ENCODE results near the gene ERP44.

ERP44 gene

GRCh38 chr9:100013573-100013972 is 85.2 kb downstream of the ERP44 start:
- TF ChIP-seq CTCF (IDR thresholded peaks at IDR 0.05; ENCODE audit: borderline replicate concordance, extremely low read depth, low read length, poor library complexity, severe bottlenecking) (no peak), EZH2 (IDR thresholded peaks at IDR 0.05; ENCODE audit: borderline replicate concordance, low read depth, low read length, severe bottlenecking) (no peak)
- no peak for ATAC-seq (ENCODE audit: insufficient read depth, low read depth)

GRCh38 chr9:100012279-100012678 is 86.5 kb downstream of the ERP44 start:
- H3K79me2 ChIP-seq (ENCODE audit: insufficient read depth, low read length) = no peaks in the 10 kb centered on the region
- DNase-seq = no peak
- no peaks in the 10 kb centered on the region for H3K4me1 ChIP-seq (ENCODE audit: insufficient read depth, low read length)
- H3K4me2 ChIP-seq (ENCODE audit: insufficient read depth, low read length) = no peak overlapping the region
- no peaks in the 10 kb centered on the region for H4K20me1 ChIP-seq (ENCODE audit: insufficient read depth, low read length)
- no peak overlapping the region for H3K27ac ChIP-seq (ENCODE audit: low read length)
- no peak overlapping the region for H3K4me3 ChIP-seq (ENCODE audit: low read depth in 1 of 2, low read length in 2 of 2)
- no peaks in the 10 kb centered on the region for H3K27me3 ChIP-seq (ENCODE audit: insufficient read depth, low read length, poor library complexity)
- peaks cover 39% of the 10 kb centered on the region for H3K36me3 ChIP-seq (ENCODE audit: insufficient read depth, low read length)
- no peak overlapping the region for H2AFZ ChIP-seq (ENCODE audit: low read depth, low read length)
- TF ChIP-seq CTCF (IDR thresholded peaks at IDR 0.05; ENCODE audit: borderline replicate concordance, extremely low read depth, low read length, poor library complexity, severe bottlenecking) (no peak), EZH2 (IDR thresholded peaks at IDR 0.05; ENCODE audit: borderline replicate concordance, low read depth, low read length, severe bottlenecking) (no peak)
- no peak overlapping the region for H3K9ac ChIP-seq (ENCODE audit: low read depth, low read length)
- peaks cover 5% of the 10 kb centered on the region for H3K9me3 ChIP-seq (ENCODE audit: insufficient read depth, low read length, severe bottlenecking)
- ATAC-seq (ENCODE audit: insufficient read depth, low read depth) = no peak

More at GRCh38 chr9:100013573-100013972, 85.2 kb downstream of the ERP44 start:
- H4K20me1 ChIP-seq (ENCODE audit: insufficient read depth, low read length) = no peaks in the 10 kb centered on the region
- no peak overlapping the region for H3K4me2 ChIP-seq (ENCODE audit: insufficient read depth, low read length)
- H3K36me3 ChIP-seq (ENCODE audit: insufficient read depth, low read length) = peaks cover 40% of the 10 kb centered on the region
- H3K4me1 ChIP-seq (ENCODE audit: insufficient read depth, low read length) = no peaks in the 10 kb centered on the region
- DNase-seq = no peak
- H3K9ac ChIP-seq (ENCODE audit: low read depth, low read length) = no peak overlapping the region
- no peaks in the 10 kb centered on the region for H3K27me3 ChIP-seq (ENCODE audit: insufficient read depth, low read length, poor library complexity)
- H3K79me2 ChIP-seq (ENCODE audit: insufficient read depth, low read length) = no peaks in the 10 kb centered on the region
- peaks cover 5% of the 10 kb centered on the region for H3K9me3 ChIP-seq (ENCODE audit: insufficient read depth, low read length, severe bottlenecking)
- no peak overlapping the region for H2AFZ ChIP-seq (ENCODE audit: low read depth, low read length)
- no peak overlapping the region for H3K27ac ChIP-seq (ENCODE audit: low read length)
- no peak overlapping the region for H3K4me3 ChIP-seq (ENCODE audit: low read depth in 1 of 2, low read length in 2 of 2)

DNA sequence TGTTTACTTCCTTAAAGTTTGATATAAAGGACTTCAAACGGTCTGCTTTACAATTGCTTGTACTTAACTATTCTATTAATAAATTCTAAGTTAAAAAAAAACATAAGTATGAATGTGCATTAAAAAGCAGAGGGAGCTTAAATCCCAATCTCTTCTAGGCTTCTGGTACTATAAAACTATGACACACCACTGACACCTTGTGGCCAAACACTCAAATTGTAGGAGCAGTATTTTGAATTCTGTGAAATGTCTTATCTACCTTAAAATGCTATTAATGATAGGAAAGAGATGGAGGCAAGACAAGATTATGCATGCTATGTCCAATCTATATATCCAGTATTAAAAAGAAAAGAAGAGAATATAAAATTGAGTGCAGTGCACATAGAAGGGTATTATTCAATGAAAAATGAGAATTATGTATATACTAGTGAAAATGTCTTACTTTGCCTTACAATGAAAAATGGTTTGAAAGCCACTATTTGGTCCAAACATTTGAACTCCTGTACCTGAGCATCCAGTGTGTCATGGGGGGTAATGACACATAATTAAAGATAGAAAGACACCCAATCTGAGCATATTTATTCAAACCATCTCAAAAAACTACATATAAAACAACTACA is 87.6 kb downstream of the ERP44 start:
- no peak overlapping the region for H3K9ac ChIP-seq (ENCODE audit: low read depth, low read length)
- no peak overlapping the region for H2AFZ ChIP-seq (ENCODE audit: low read depth, low read length)
- peaks cover 5% of the 10 kb centered on the region for H3K9me3 ChIP-seq (ENCODE audit: insufficient read depth, low read length, severe bottlenecking)
- peak; percentile 24 for DNase-seq
- H3K4me3 ChIP-seq (ENCODE audit: low read depth in 1 of 2, low read length in 2 of 2) = no peak overlapping the region
- TF ChIP-seq EZH2 (IDR thresholded peaks at IDR 0.05; ENCODE audit: borderline replicate concordance, low read depth, low read length, severe bottlenecking) (no peak), CTCF (IDR thresholded peaks at IDR 0.05; ENCODE audit: borderline replicate concordance, extremely low read depth, low read length, poor library complexity, severe bottlenecking) (peak; percentile 71)
- ATAC-seq (ENCODE audit: insufficient read depth, low read depth) = peak; percentile 52; the same call in 2 of the 3 replicates
- no peaks in the 10 kb centered on the region for H4K20me1 ChIP-seq (ENCODE audit: insufficient read depth, low read length)
- H3K27ac ChIP-seq (ENCODE audit: low read length) = no peak overlapping the region
- no peaks in the 10 kb centered on the region for H3K79me2 ChIP-seq (ENCODE audit: insufficient read depth, low read length)
- peaks cover 40% of the 10 kb centered on the region for H3K36me3 ChIP-seq (ENCODE audit: insufficient read depth, low read length)
- H3K4me1 ChIP-seq (ENCODE audit: insufficient read depth, low read length) = no peaks in the 10 kb centered on the region
- H3K4me2 ChIP-seq (ENCODE audit: insufficient read depth, low read length) = no peak overlapping the region
- H3K27me3 ChIP-seq (ENCODE audit: insufficient read depth, low read length, poor library complexity) = no peaks in the 10 kb centered on the region
